ENCODE measurements around the gene TOR1A.

TOR1A gene

DNA sequence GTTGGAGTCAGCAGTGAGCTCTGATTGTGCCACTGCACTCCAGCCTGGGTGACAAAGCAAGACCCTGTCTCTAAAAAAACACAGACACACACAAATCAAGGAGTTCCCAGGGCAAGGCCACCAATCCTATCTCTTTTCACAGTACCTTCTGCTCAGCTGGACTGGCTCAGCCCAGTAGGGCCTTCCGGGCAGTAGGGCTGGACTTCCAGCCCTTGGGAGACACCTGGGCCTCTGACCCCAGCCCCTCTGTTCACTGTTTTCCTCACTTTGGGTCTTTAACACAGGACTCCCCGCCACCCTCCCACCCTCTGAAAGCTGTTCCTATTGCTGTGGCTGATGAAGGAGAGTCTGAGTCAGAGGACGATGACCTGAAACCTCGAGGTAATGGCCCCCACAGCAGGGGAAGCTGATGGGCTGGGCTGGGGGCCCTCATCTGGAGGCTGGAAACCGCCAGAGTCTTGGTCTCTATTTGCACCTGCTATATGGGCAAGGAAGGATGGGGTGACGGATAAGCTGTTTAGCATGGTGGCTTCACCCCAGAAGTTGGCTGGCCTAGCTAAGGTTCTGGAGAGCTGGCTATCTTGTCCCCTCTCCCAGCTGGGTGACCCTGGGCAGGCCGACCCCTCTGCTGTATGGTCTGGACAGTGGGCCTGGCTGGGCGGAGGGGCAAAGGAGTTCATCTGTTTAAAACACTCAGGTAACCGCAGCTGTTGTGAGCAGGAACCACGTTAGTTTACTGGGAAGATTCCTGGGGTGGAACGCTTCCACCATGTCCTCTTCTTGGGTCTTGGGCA, 36.9 kb upstream of the TOR1A start:
- H3K4me3 ChIP-seq (ENCODE audit: low read depth, low read length) = no peak overlapping the region
- TF ChIP-seq CTCF (IDR thresholded peaks at IDR 0.05; ENCODE audit: low read depth, low read length) = no peak

- H3K4me3 ChIP-seq (ENCODE audit: low read depth, low read length) = no peak overlapping the region
- TF ChIP-seq CTCF (IDR thresholded peaks at IDR 0.05; ENCODE audit: low read depth, low read length) = no peak
Measured at GRCh38 chr9:129858167-129858962, 34.4 kb upstream of the TOR1A start.

GRCh38 chr9:129857207-129857606, 33.3 kb upstream of the TOR1A start:
- H3K4me3 ChIP-seq (ENCODE audit: low read depth, low read length) = no peak overlapping the region
- TF ChIP-seq CTCF (IDR thresholded peaks at IDR 0.05; ENCODE audit: low read depth, low read length) = no peak

DNA sequence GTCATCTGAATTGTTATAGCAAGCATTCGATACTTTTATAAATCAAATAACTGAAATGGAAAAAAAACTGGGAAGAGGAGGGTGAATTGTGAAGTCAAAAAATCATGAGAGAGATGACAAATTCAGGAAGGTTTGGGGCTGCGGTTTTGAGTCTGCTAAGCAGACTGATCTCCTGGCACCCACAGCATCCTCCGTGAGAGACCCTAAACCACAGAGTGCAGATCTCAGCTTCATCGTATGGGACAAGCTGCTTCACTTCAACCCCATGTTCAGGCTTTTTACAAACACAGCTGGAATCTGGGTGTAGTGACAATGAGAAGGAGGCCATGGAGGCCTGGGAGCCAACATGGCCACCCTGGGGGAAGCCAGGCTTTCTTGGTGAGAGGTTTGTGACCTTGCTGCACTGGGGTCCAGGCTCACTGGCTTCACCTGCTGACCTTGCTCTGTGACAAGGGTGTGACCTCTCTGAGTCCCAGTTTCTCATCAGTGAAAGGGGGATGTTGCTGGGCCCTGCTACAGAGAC, 30.7 kb upstream of the TOR1A start:
- no peak overlapping the region for H3K4me3 ChIP-seq (ENCODE audit: low read depth, low read length)
- no peak for TF ChIP-seq CTCF (IDR thresholded peaks at IDR 0.05; ENCODE audit: low read depth, low read length)

GRCh38 chr9:129853614-129854013, 29.7 kb upstream of the TOR1A start:
- TF ChIP-seq CTCF (IDR thresholded peaks at IDR 0.05; ENCODE audit: low read depth, low read length) = no peak
- no peak overlapping the region for H3K4me3 ChIP-seq (ENCODE audit: low read depth, low read length)

DNA sequence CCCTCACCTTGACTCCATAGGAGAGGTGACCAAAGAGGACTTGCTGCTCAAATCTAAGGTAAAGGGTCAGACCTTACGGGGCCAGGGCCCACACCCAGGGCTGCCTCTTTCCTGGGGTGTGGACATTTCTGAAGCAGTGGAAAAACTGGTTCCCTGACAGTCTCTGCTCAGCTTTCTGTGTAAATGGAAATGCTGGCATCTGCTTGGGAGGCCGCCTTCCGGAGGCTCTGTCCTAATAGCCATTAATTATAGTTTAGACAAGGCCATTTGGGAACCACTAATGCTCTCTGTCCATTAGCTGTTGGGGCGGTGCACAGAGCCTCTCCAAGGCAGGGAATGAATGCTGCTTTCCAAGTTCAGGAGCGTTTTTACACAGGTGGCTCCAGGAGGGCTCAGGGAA, 28.6 kb upstream of the TOR1A start:
- TF ChIP-seq CTCF (IDR thresholded peaks at IDR 0.05; ENCODE audit: low read depth, low read length) = no peak
- H3K4me3 ChIP-seq (ENCODE audit: low read depth, low read length) = no peak overlapping the region

GRCh38 chr9:129851821-129852220, 27.9 kb upstream of the TOR1A start:
- no peak overlapping the region for H3K4me3 ChIP-seq (ENCODE audit: low read depth, low read length)
- TF ChIP-seq CTCF (IDR thresholded peaks at IDR 0.05; ENCODE audit: low read depth, low read length) = no peak
